ENCODE data around the gene DDI1. TPM values are rescaled to one million over a fixed set of nuclear protein-coding genes. Genes with fewer than 3 reads are reported as not detected.

Gene DDI1
- polyA plus RNA-seq, 3 donors, result not detected

DNA sequence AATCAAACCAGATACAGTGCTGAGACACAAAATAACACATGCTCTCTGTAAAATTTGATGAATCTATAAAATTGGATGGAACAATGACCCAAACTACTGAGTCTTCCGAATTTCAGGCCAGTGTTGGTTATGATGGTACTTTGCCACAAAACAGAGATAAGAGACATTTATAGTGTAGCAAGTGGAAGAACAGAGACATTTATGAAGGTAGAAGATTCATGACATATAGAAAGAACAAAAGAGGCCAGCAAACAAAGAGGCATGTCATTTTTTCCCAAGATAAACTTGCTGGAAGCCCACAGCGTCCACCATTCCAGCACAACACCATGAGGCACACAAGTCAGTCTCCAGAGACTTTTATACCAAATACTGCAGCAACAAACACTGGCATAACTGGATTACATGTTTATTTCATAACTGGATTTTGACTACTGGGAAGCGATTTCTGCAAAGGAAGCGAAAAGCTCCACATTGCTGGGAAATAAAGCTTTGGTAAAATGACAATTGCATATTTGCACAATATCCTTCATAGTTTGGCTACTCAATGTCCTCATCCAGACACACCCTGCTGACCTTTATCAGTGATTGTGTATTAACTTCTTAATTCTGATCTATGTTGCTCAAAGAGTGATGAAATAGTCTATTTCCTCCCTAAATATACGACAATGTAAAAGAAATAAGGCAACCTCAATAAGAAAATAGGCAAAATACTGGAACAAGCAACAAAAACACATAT, 17.5 kb downstream of the DDI1 start:
- Histone ChIP-seq H2AFZ (ENCODE audit: insufficient read depth, low read depth, low read length, poor library complexity, severe bottlenecking) (peak overlapping the region; percentile 10), H3K9me3 (replicated peaks in 1 of 2; ENCODE audit: control insufficient read depth in 1 of 2, insufficient read depth in 1 of 2, low read length in 2 of 2) (no peaks in the 10 kb centered on the region), H3K27me3 (ENCODE audit: control insufficient read depth in 2 of 2, insufficient read depth in 2 of 2, low read length in 2 of 2) (no peaks in the 10 kb centered on the region), H3K4me2 (replicated peaks; ENCODE audit: extremely low read depth, low read length, poor library complexity, severe bottlenecking) (no peak overlapping the region), H3K4me1 (ENCODE audit: control insufficient read depth in 1 of 2, insufficient read depth in 2 of 2, low read length in 2 of 2) (peaks cover 18 to 21% of the 10 kb centered on the region in 2 donors), H4K20me1 (ENCODE audit: insufficient read depth, low read length) (no peaks in the 10 kb centered on the region), H3K9ac (ENCODE audit: insufficient read depth, low read length, poor library complexity, severe bottlenecking) (no peak overlapping the region), H3K27ac (ENCODE audit: low read depth in 1 of 2, low read length in 2 of 2) (no peak overlapping the region), H3K4me3 (replicated peaks in 1 of 3; ENCODE audit: low read depth in 2 of 3, low read length in 3 of 3) (no peak overlapping the region), H3K79me2 (ENCODE audit: insufficient read depth, low read length) (no peaks in the 10 kb centered on the region), H3K36me3 (replicated peaks in 1 of 2; ENCODE audit: control insufficient read depth in 1 of 2, insufficient read depth in 2 of 2, low read length in 2 of 2) (no peaks in the 10 kb centered on the region)
- 60% methylated on average over 1 of the region's 5 CpGs for WGBS (ENCODE audit: insufficient coverage)
- H3K27ac Mint-ChIP-seq, result no peak overlapping the region
- H3K36me3 Mint-ChIP-seq, result no peaks in the 10 kb centered on the region
- H3K4me3 Mint-ChIP-seq, result no peak overlapping the region
- H3K4me1 Mint-ChIP-seq, result peaks cover 16% of the 10 kb centered on the region
- TF ChIP-seq, protein P1, sequence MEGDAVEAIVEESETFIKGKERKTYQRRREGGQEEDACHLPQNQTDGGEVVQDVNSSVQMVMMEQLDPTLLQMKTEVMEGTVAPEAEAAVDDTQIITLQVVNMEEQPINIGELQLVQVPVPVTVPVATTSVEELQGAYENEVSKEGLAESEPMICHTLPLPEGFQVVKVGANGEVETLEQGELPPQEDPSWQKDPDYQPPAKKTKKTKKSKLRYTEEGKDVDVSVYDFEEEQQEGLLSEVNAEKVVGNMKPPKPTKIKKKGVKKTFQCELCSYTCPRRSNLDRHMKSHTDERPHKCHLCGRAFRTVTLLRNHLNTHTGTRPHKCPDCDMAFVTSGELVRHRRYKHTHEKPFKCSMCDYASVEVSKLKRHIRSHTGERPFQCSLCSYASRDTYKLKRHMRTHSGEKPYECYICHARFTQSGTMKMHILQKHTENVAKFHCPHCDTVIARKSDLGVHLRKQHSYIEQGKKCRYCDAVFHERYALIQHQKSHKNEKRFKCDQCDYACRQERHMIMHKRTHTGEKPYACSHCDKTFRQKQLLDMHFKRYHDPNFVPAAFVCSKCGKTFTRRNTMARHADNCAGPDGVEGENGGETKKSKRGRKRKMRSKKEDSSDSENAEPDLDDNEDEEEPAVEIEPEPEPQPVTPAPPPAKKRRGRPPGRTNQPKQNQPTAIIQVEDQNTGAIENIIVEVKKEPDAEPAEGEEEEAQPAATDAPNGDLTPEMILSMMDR (IDR thresholded peaks at IDR 0.05), result no peak
- no peak for DNase-seq
- no peaks in the 10 kb centered on the region for H3K27me3 Mint-ChIP-seq (ENCODE audit: low read depth in 3 of 3)
- intact Hi-C loops (cut with micrococcal nuclease), result no loop called here
- no peaks in the 10 kb centered on the region for H3K9me3 Mint-ChIP-seq

DNA sequence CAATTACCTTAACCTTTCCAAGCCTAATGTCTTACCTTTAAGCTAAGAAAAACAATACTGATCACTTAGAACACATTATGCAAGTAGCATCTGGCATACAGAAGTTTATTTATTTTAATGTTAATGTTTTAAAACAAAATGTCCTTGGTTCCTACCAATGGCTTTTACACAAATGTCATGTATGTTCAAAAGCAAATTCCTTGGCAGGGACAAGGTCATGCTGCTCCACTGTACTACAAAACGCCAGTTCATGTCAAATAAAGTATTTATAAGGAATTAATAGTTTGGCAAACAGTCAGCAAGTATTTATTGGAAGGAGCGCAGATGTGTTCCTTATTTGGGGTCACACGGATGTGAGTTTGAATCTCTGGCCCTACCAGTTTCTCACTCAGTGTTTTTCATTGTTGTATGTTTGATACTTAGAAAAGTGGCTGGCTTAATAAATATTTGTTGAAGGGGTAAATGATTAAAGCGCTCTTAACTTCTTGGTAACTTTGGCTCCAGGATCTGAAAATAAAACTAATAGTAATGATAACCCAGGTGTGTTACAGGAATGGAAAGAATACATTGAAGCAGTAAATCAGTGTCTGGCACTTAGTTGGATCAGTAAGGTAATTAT, 18.6 kb downstream of the DDI1 start:
- no peaks in the 10 kb centered on the region for H3K79me2 ChIP-seq (ENCODE audit: insufficient read depth, low read length)
- no peaks in the 10 kb centered on the region for H3K36me3 Mint-ChIP-seq
- H3K4me3 ChIP-seq (replicated peaks in 1 of 3; ENCODE audit: low read depth in 2 of 3, low read length in 3 of 3), result no peak overlapping the region
- intact Hi-C loops (cut with micrococcal nuclease), result no loop called here
- no peaks in the 10 kb centered on the region for H4K20me1 ChIP-seq (ENCODE audit: insufficient read depth, low read length)
- H3K9ac ChIP-seq (ENCODE audit: insufficient read depth, low read length, poor library complexity, severe bottlenecking), result no peak overlapping the region
- TF ChIP-seq, protein P1 (IDR thresholded peaks at IDR 0.05), result no peak
- DNase-seq, result no peak
- peaks cover 10 to 13% of the 10 kb centered on the region in 2 donors for H3K4me1 ChIP-seq (ENCODE audit: control insufficient read depth in 1 of 2, insufficient read depth in 2 of 2, low read length in 2 of 2)
- H3K4me2 ChIP-seq (replicated peaks; ENCODE audit: extremely low read depth, low read length, poor library complexity, severe bottlenecking), result no peak overlapping the region
- no peak overlapping the region for H3K27ac Mint-ChIP-seq
- no peaks in the 10 kb centered on the region for H3K27me3 ChIP-seq (ENCODE audit: control insufficient read depth in 2 of 2, insufficient read depth in 2 of 2, low read length in 2 of 2)
- H3K4me1 Mint-ChIP-seq, result peaks cover 18% of the 10 kb centered on the region
- no peak overlapping the region for H2AFZ ChIP-seq (ENCODE audit: insufficient read depth, low read depth, low read length, poor library complexity, severe bottlenecking)
- H3K27ac ChIP-seq (ENCODE audit: low read depth in 1 of 2, low read length in 2 of 2), result no peak overlapping the region
- H3K27me3 Mint-ChIP-seq (ENCODE audit: low read depth in 3 of 3), result no peaks in the 10 kb centered on the region
- WGBS (ENCODE audit: insufficient coverage), result 100% methylated on average over 3 of the region's 4 CpGs
- H3K9me3 Mint-ChIP-seq, result no peaks in the 10 kb centered on the region
- H3K4me3 Mint-ChIP-seq, result no peak overlapping the region
- no peaks in the 10 kb centered on the region for H3K36me3 ChIP-seq (replicated peaks in 1 of 2; ENCODE audit: control insufficient read depth in 1 of 2, insufficient read depth in 2 of 2, low read length in 2 of 2)
- H3K9me3 ChIP-seq (replicated peaks in 1 of 2; ENCODE audit: control insufficient read depth in 1 of 2, insufficient read depth in 1 of 2, low read length in 2 of 2), result no peaks in the 10 kb centered on the region
